Keratinocyte (primary cell): ENCODE measurements around the gene INPP4B. TPM values are rescaled to one million over a fixed set of nuclear protein-coding genes. Genes with fewer than 3 reads are reported as not detected.

ENCODE experiments used
- DNase-seq: peaks from one replicate; pipeline ENCODE4 v3.0.0-alpha.2; 2011; ENCODE audit warnings: low read depth, missing footprints, low spot score
- FAIRE-seq: peaks from 2 replicates; lab custom pipeline; 2011; peaks lifted over from hg19 to GRCh38; lab: Jason Lieb, UNC
- H2AFZ ChIP-seq: 2 replicates; pipeline ENCODE4 v1.6.0; 2012; ENCODE audit warnings: low read length, control low read depth, inconsistent platforms; ENCODE audit not compliant: control insufficient read depth
- H3K27ac ChIP-seq: 2 replicates; pipeline ENCODE4 v1.5.1; 2011; ENCODE audit warnings: low read length; ENCODE audit not compliant: control insufficient read depth, insufficient read depth
- H3K27me3 ChIP-seq: 3 replicates; pipeline ENCODE4 v1.6.0; 2011; ENCODE audit warnings: low read length; ENCODE audit not compliant: control insufficient read depth, insufficient read depth; ENCODE audit errors: extremely low read depth
- H3K36me3 ChIP-seq, 2 experiments: 2 replicates in 1 of 2; 3 replicates in 1 of 2; pipeline ENCODE4 v1.5.1; 2011; ENCODE audit warnings: low read length in 2 of 2, mild to moderate bottlenecking in 1 of 2; ENCODE audit not compliant: control insufficient read depth in 2 of 2, insufficient read depth in 2 of 2; ENCODE audit errors: extremely low read depth in 1 of 2
- H3K4me1 ChIP-seq: 3 replicates; pipeline ENCODE4 v1.5.1; 2011; ENCODE audit warnings: low read length; ENCODE audit not compliant: control insufficient read depth, insufficient read depth; ENCODE audit errors: extremely low read depth
- H3K4me2 ChIP-seq: 3 replicates; pipeline ENCODE4 v1.6.0; 2011; ENCODE audit warnings: low read depth, low read length; ENCODE audit not compliant: control insufficient read depth, insufficient read depth; ENCODE audit errors: extremely low read depth
- H3K4me3 ChIP-seq, 3 experiments: fragments of 200-600 bp in 1 of 3; sonication (generic) in 1 of 3; 2 replicates in 2 of 3; 3 replicates in 1 of 3; pipeline ENCODE4 v1.5.1; 2011 to 2016; ENCODE audit warnings: low read length in 3 of 3, mild to moderate bottlenecking in 3 of 3, control low read depth in 2 of 3, inconsistent platforms in 1 of 3, low read depth in 1 of 3, mixed read lengths in 1 of 3, mixed run types in 1 of 3, moderate library complexity in 1 of 3; ENCODE audit not compliant: control insufficient read depth in 2 of 3, insufficient read depth in 2 of 3; ENCODE audit errors: extremely low read depth in 1 of 3
- H3K79me2 ChIP-seq: 2 replicates; pipeline ENCODE4 v1.6.0; 2012; ENCODE audit warnings: low read length; ENCODE audit not compliant: control insufficient read depth, insufficient read depth
- H3K9ac ChIP-seq: 3 replicates; pipeline ENCODE4 v1.6.0; 2011; ENCODE audit warnings: low read length; ENCODE audit not compliant: control insufficient read depth, insufficient read depth; ENCODE audit errors: extremely low read depth
- H3K9me1 ChIP-seq: 3 replicates; pipeline ENCODE4 v1.6.0; 2011; ENCODE audit warnings: low read length; ENCODE audit not compliant: control insufficient read depth, insufficient read depth; ENCODE audit errors: extremely low read depth
- H3K9me3 ChIP-seq: 2 replicates; pipeline ENCODE4 v1.5.1; 2012; ENCODE audit warnings: low read depth, low read length; ENCODE audit not compliant: control insufficient read depth
- H4K20me1 ChIP-seq: 3 replicates; pipeline ENCODE4 v1.6.0; 2011; ENCODE audit warnings: low read length; ENCODE audit not compliant: control insufficient read depth, insufficient read depth; ENCODE audit errors: extremely low read depth
- EZH2 ChIP-seq: IDR thresholded peaks from one replicate; pipeline ENCODE4 v1.6.1; 2012; ENCODE audit warnings: inconsistent platforms, mild to moderate bottlenecking, low read length, moderate library complexity
- dilution Hi-C: fragments of 300-500 bp; cut with MboI; formaldehyde crosslinking; loops from one replicate; pipeline ENCODE4 v1.7.0; 2020; ENCODE audit warnings: low sequenced_read_pairs; ENCODE audit not compliant: extremely low pct_ligation_motif_present
- polyA plus RNA-seq, 5 experiments: library from polyadenylated mRNA; depleted of rRNA in 3 of 5; stranded (reverse) in 3 of 5; stranded (forward) in 1 of 5; unstranded in 1 of 5; fragments of >200 nt; gene quantifications; 1 replicate in 1 of 5; 2 replicates in 3 of 5; 3 replicates in 1 of 5; pipeline versions ENCODE4 v1.2.1 to v1.2.3, GENCODE V29; 2011 to 2012; ENCODE audit warnings: missing spikeins in 2 of 5, low read depth in 1 of 5, low replicate concordance in 1 of 5
- TF ChIP-seq, protein P1 (sequence below), 3 experiments: IDR thresholded peaks in 1 of 3; conservative IDR thresholded peaks in 1 of 3; optimal IDR thresholded peaks in 1 of 3; 2 replicates in 2 of 3; 3 replicates in 1 of 3; pipeline versions ENCODE3 to v1.5.1; 2011; ENCODE audit warnings: low read length in 3 of 3, mild to moderate bottlenecking in 3 of 3, moderate library complexity in 2 of 3, control low read depth in 1 of 3, inconsistent platforms in 1 of 3; ENCODE audit not compliant: insufficient read depth in 2 of 3; ENCODE audit errors: extremely low read depth in 1 of 3

Gene INPP4B
- polyA plus RNA-seq, 1 donor (not counting 4 experiments of a cell fraction or from before 2014, with no cell fraction given), result 50.2 TPM

DNA sequence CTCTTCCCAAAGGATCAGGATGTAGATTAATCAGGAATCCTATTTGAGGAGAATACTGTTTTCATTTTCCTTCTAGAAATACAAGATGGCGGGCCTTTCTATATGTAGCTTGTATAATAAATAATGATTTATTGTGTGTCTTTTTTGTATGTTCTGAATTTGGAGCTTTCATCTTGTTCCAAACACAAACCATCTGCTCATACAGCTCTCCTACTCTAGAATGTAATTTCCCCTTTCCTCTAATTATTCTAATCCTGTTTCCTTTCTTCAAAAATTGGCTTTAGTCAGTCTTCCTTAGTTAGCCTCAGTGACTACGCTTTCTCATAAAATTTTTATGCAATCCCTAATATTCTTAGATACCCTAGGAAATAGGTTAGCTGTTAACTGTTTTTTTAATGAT, 422.2 kb downstream of the INPP4B start:
- no peaks in the 10 kb centered on the region for H3K27me3 ChIP-seq
- H4K20me1 ChIP-seq, result no peaks in the 10 kb centered on the region
- H3K9me1 ChIP-seq, result no peaks in the 10 kb centered on the region
- H3K79me2 ChIP-seq, result no peaks in the 10 kb centered on the region
- H3K9me3 ChIP-seq, result no peaks in the 10 kb centered on the region
- no peaks in the 10 kb centered on the region for H3K36me3 ChIP-seq
- H3K27ac ChIP-seq, result no peak overlapping the region
- H3K4me1 ChIP-seq, result no peaks in the 10 kb centered on the region
- dilution Hi-C loops, result no loop called here
- no peak overlapping the region for H3K9ac ChIP-seq
- no peak for FAIRE-seq
- no peak overlapping the region for H2AFZ ChIP-seq
- H3K4me2 ChIP-seq, result no peak overlapping the region
- no peak overlapping the region for H3K4me3 ChIP-seq
- TF ChIP-seq, protein P1, sequence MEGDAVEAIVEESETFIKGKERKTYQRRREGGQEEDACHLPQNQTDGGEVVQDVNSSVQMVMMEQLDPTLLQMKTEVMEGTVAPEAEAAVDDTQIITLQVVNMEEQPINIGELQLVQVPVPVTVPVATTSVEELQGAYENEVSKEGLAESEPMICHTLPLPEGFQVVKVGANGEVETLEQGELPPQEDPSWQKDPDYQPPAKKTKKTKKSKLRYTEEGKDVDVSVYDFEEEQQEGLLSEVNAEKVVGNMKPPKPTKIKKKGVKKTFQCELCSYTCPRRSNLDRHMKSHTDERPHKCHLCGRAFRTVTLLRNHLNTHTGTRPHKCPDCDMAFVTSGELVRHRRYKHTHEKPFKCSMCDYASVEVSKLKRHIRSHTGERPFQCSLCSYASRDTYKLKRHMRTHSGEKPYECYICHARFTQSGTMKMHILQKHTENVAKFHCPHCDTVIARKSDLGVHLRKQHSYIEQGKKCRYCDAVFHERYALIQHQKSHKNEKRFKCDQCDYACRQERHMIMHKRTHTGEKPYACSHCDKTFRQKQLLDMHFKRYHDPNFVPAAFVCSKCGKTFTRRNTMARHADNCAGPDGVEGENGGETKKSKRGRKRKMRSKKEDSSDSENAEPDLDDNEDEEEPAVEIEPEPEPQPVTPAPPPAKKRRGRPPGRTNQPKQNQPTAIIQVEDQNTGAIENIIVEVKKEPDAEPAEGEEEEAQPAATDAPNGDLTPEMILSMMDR (optimal IDR thresholded peaks at IDR 0.05 in 1 of 3, IDR thresholded peaks at IDR 0.05 in 1 of 3, conservative IDR thresholded peaks at IDR 0.05 in 1 of 3; ENCODE audit: extremely low read depth in 1 of 3, insufficient read depth in 2 of 3, low read length in 3 of 3), result no peak
- no peak for TF ChIP-seq EZH2
- DNase-seq, result no peak

DNA sequence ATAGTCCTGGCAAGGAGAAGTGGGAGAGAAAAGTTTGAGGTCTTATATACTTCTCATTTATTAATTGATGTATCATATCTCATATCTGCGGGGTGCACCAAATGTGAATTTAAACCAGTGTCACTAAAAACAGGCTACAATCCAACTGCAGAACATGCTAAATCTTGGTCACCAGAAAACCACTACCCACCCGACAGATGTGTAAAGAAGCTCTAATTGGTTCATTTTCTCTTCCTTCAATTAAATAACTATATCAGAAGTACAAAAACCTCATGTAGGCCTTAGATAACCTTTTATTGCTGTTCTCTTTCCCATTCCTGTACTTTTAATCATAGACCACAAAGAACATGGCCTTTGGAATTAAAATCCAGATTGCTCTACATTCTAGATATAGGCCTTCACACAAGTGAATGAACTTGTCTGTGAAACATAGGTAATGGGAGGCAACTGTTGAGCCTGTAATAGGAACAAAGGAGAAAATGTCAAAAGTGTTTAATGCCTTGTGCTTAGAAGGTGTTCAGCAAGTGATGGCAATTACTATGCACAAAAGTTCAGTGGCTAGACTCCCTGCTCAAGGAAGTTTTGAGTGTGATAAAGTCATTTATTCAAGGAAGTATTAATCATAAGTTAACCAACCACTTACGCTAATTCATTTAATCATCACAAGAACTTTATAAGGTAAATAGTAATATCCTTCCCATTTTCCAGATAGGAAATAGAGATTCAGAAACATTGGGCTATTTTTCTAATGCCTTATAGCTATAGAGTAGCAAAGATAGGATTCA, 425.6 kb downstream of the INPP4B start:
- no peak for FAIRE-seq
- no peaks in the 10 kb centered on the region for H3K9me3 ChIP-seq

More for the DNA sequence above, 425.6 kb downstream of the INPP4B start:
- Histone ChIP-seq H3K9me1 (no peaks in the 10 kb centered on the region), H3K27me3 (no peaks in the 10 kb centered on the region), H3K79me2 (no peaks in the 10 kb centered on the region), H3K27ac (no peak overlapping the region), H4K20me1 (no peaks in the 10 kb centered on the region), H3K9ac (no peak overlapping the region), H3K4me1 (peaks cover 19% of the 10 kb centered on the region), H2AFZ (no peak overlapping the region), H3K4me2 (no peak overlapping the region), H3K36me3 (no peaks in the 10 kb centered on the region), H3K4me3 (no peak overlapping the region)
- DNase-seq, result no peak
- TF ChIP-seq, protein P1 (optimal IDR thresholded peaks at IDR 0.05 in 1 of 3, IDR thresholded peaks at IDR 0.05 in 1 of 3, conservative IDR thresholded peaks at IDR 0.05 in 1 of 3; ENCODE audit: extremely low read depth in 1 of 3, insufficient read depth in 2 of 3, low read length in 3 of 3), result no peak
- TF ChIP-seq EZH2, result no peak
- dilution Hi-C loops, result no loop called here
